Activated B cell treated with CpG ODN at 0.5 μM for 24 hours (primary cell): ENCODE data around the gene DOK3. TPM values are rescaled to one million over a fixed set of nuclear protein-coding genes. Genes with fewer than 3 reads are reported as not detected.

ENCODE experiments used
- ATAC-seq: fragments of 200-7000 bp; cut with Tn5 transposase; one replicate; pipeline ENCODE4 v1.10.0; 2021; ENCODE audit warnings: low read depth, mild to moderate bottlenecking, moderate library complexity
- CTCF ChIA-PET: fragments of 350-600 bp; sonication (Branson Sonifier 250); formaldehyde crosslinking; loops from one replicate; lab custom pipeline; 2021; ENCODE audit warnings: antibody characterized with exemption; lab: Charles Lee
- POLR2A ChIA-PET: fragments of 350-600 bp; sonication (Branson Sonifier 250); formaldehyde crosslinking; loops from one replicate; lab custom pipeline; 2021; ENCODE audit warnings: antibody characterized with exemption; lab: Charles Lee
- DNase-seq: peaks from one replicate; pipeline ENCODE4 v3.0.0; 2022
- H3K27ac Mint-ChIP-seq: one replicate; pipeline ENCODE4 v1.8.0; 2020; ENCODE audit warnings: mixed read lengths
- H3K27me3 Mint-ChIP-seq: one replicate; pipeline ENCODE4 v1.8.0; 2021; ENCODE audit warnings: mixed read lengths
- H3K36me3 Mint-ChIP-seq: one replicate; pipeline ENCODE4 v1.8.0; 2021; ENCODE audit warnings: low read depth, mixed read lengths
- H3K4me1 Mint-ChIP-seq: one replicate; pipeline ENCODE4 v1.8.0; 2021; ENCODE audit warnings: mixed read lengths
- H3K4me3 Mint-ChIP-seq: one replicate; pipeline ENCODE4 v1.8.0; 2020; ENCODE audit warnings: mild to moderate bottlenecking, mixed read lengths
- H3K9me3 Mint-ChIP-seq: one replicate; pipeline ENCODE4 v1.8.0; 2020; ENCODE audit warnings: mixed read lengths
- intact Hi-C: fragments of 100-400 bp; cut with micrococcal nuclease; formaldehyde crosslinking; loops from one replicate; pipeline ENCODE4 v1.15.1; 2024
- total RNA-seq: library from RNA; stranded (reverse); gene quantifications from 2 replicates; pipeline ENCODE4 v1.2.3, GENCODE V29; 2022
- TF ChIP-seq, protein P1 (sequence below): fragments of 200-600 bp; IDR thresholded peaks from one replicate; pipeline ENCODE4 v1.8.0; 2022; ENCODE audit warnings: antibody characterized with exemption, mild to moderate bottlenecking

The DOK3 gene
- total RNA-seq, 1 donor from 2014 or later: 88.5 TPM

DNA sequence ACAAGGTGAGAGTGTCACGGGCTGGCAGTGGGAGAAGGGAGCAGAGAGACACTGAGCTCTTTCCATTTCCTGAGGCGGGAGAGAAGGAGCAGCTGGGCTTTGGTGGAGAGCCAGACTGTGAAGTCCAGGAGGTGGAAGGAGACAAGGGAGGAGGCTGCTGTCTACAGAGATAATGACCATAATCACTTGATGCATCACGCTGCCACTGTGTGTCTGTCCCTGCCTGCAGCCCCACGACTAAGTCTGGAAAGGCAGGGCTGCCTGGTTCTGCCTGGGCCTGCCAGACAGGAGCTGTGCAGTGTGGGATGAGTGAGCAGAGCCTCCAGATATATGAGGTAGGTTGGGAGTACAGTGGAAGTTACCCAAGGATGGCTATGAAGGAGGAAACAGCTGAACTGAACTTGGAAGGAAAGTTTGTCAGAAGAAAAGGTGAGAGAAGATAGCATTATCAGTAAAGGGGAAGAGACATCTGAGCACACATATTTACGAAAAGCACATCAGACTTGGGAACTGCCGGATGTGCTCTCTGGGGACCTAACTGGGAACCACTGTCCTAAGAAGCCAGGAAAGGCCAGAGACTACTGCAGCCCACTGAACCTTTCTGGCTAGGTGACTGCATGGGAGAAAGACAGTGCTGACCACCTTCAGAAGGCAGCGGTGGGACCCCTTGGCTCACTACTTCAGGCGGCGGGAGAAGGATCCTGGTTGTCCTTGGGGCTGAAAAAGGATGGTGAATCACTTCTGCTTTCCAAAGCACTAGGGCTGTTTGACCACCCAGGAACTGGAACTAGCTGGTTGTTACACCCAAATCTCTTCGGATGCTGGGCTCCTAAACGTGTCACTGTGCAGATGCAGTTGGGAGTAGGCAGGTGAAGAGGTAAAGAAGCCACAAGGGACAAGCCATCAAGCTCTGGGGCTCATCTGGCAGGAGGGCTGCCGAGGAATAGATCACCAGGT, 19.9 kb upstream of the DOK3 start:
- H3K9me3 Mint-ChIP-seq: no peaks in the 10 kb centered on the region
- ChIA-PET POLR2A (no interaction called here), CTCF (no interaction called here)
- ATAC-seq (no peak), DNase-seq (no peak)
- H3K27me3 Mint-ChIP-seq: no peaks in the 10 kb centered on the region
- peaks cover 47% of the 10 kb centered on the region for H3K36me3 Mint-ChIP-seq
- H3K4me1 Mint-ChIP-seq: no peaks in the 10 kb centered on the region
- intact Hi-C loops: no loop called here
- H3K27ac Mint-ChIP-seq: no peak overlapping the region
- TF ChIP-seq, protein P1, sequence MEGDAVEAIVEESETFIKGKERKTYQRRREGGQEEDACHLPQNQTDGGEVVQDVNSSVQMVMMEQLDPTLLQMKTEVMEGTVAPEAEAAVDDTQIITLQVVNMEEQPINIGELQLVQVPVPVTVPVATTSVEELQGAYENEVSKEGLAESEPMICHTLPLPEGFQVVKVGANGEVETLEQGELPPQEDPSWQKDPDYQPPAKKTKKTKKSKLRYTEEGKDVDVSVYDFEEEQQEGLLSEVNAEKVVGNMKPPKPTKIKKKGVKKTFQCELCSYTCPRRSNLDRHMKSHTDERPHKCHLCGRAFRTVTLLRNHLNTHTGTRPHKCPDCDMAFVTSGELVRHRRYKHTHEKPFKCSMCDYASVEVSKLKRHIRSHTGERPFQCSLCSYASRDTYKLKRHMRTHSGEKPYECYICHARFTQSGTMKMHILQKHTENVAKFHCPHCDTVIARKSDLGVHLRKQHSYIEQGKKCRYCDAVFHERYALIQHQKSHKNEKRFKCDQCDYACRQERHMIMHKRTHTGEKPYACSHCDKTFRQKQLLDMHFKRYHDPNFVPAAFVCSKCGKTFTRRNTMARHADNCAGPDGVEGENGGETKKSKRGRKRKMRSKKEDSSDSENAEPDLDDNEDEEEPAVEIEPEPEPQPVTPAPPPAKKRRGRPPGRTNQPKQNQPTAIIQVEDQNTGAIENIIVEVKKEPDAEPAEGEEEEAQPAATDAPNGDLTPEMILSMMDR: no peak
- no peak overlapping the region for H3K4me3 Mint-ChIP-seq

GRCh38 chr5:177528631-177529030, 19.0 kb upstream of the DOK3 start:
- H3K27me3 Mint-ChIP-seq: no peaks in the 10 kb centered on the region
- POLR2A ChIA-PET: no interaction called here
- TF ChIP-seq, protein P1: no peak
- ATAC-seq (no peak), DNase-seq (no peak)
- H3K27ac Mint-ChIP-seq: no peak overlapping the region
- no peaks in the 10 kb centered on the region for H3K4me1 Mint-ChIP-seq
- no peak overlapping the region for H3K4me3 Mint-ChIP-seq
- no peaks in the 10 kb centered on the region for H3K9me3 Mint-ChIP-seq
- intact Hi-C loops: no loop called here
- CTCF ChIA-PET: no interaction called here
- peaks cover 44% of the 10 kb centered on the region for H3K36me3 Mint-ChIP-seq

- POLR2A ChIA-PET: no interaction called here
- H3K27ac Mint-ChIP-seq: no peak overlapping the region
- CTCF ChIA-PET: no interaction called here
Observed at GRCh38 chr5:177527595-177527994, 18.0 kb upstream of the DOK3 start.

GRCh38 chr5:177526791-177527190, 17.2 kb upstream of the DOK3 start:
- CTCF ChIA-PET: no interaction called here
- POLR2A ChIA-PET: no interaction called here

More at GRCh38 chr5:177527595-177527994, 18.0 kb upstream of the DOK3 start:
- intact Hi-C loops: no loop called here
- Mint-ChIP-seq H3K36me3 (peaks cover 40% of the 10 kb centered on the region), H3K27me3 (no peaks in the 10 kb centered on the region), H3K4me3 (no peak overlapping the region), H3K4me1 (no peaks in the 10 kb centered on the region), H3K9me3 (no peaks in the 10 kb centered on the region)
- DNase-seq (no peak), ATAC-seq (no peak)
- TF ChIP-seq, protein P1: no peak

GRCh38 chr5:177526191-177526590, 16.6 kb upstream of the DOK3 start:
- H3K36me3 Mint-ChIP-seq: peaks cover 33% of the 10 kb centered on the region
- H3K4me3 Mint-ChIP-seq: no peak overlapping the region
- H3K4me1 Mint-ChIP-seq: no peaks in the 10 kb centered on the region
- DNase-seq (no peak), ATAC-seq (no peak)
- ChIA-PET POLR2A (no interaction called here), CTCF (no interaction called here)
- no peaks in the 10 kb centered on the region for H3K9me3 Mint-ChIP-seq
- intact Hi-C loops: no loop called here
- no peaks in the 10 kb centered on the region for H3K27me3 Mint-ChIP-seq
- TF ChIP-seq, protein P1: no peak
- H3K27ac Mint-ChIP-seq: no peak overlapping the region

More at GRCh38 chr5:177526791-177527190, 17.2 kb upstream of the DOK3 start:
- DNase-seq (no peak), ATAC-seq (no peak)
- H3K27ac Mint-ChIP-seq: no peak overlapping the region
- H3K9me3 Mint-ChIP-seq: no peaks in the 10 kb centered on the region
- no peaks in the 10 kb centered on the region for H3K4me1 Mint-ChIP-seq
- intact Hi-C loops: no loop called here
- no peaks in the 10 kb centered on the region for H3K27me3 Mint-ChIP-seq
- TF ChIP-seq, protein P1: no peak
- no peak overlapping the region for H3K4me3 Mint-ChIP-seq
- H3K36me3 Mint-ChIP-seq: peaks cover 32% of the 10 kb centered on the region
